ENCODE measurements around the gene ABCA3.
A peak's percentile ranks its signal among the peaks of the same experiment; 100 is the strongest.

Gene ABCA3

DNA sequence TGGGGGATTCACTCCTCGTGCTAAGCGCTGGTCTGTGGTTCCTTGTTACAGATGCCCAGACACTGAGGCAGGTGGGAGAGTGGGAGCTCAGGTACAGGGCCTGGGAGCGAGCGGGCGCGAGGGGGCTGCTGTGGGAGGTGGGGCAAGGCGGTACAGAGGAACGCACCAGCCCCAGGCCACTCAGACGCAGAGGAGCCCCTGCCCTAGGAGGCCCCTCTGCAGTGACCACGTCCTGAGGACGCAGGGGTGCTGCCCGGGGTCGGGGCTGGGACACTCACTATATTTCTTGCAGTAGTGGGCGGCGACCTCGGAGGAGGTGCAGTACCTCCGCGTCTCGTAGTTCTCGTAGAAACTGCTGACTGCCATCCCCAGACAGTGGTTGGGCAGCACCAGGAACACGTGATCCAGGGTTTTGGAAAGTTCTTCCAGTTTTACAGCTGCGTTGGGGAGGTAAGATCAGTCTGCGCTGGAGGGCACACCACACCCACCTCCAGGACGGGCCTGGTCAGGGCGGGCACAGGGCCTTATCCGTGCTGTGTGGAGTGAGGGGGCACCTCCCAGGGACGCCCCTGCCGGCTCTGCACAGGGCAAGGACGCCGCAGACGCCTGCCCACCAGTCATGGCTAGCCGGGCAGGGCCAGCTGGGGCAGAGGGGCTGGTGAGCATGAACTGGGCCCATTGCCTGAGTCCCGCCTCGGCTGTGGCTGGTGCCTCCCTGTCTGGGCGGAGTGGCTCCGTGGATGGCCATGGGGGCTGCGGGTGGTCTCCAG is 56.3 kb downstream of the ABCA3 start:
- DNase-seq (ENCODE audit: low read depth, low spot score): no peak
- H3K27ac ChIP-seq: no peak overlapping the region

GRCh38 chr16:2282866-2283555 is 57.5 kb downstream of the ABCA3 start:
- DNase-seq (ENCODE audit: low read depth, low spot score): no peak
- H3K27ac ChIP-seq: no peak overlapping the region

GRCh38 chr16:2282262-2282661 is 58.3 kb downstream of the ABCA3 start:
- no peak overlapping the region for H3K27ac ChIP-seq
- DNase-seq (ENCODE audit: low read depth, low spot score): no peak

- H3K27ac ChIP-seq: no peak overlapping the region
- no peak for DNase-seq (ENCODE audit: low read depth, low spot score)
These were observed 59.5 kb downstream of the ABCA3 start for GRCh38 chr16:2280981-2281542.

GRCh38 chr16:2280461-2280860 is 60.1 kb downstream of the ABCA3 start:
- no peak for DNase-seq (ENCODE audit: low read depth, low spot score)
- H3K27ac ChIP-seq: no peak overlapping the region

- H3K27ac ChIP-seq: no peak overlapping the region
- DNase-seq (ENCODE audit: low read depth, low spot score): no peak
These were observed 61.4 kb downstream of the ABCA3 start for GRCh38 chr16:2278956-2279800.

- no peak for DNase-seq (ENCODE audit: low read depth, low spot score)
- H3K27ac ChIP-seq: no peak overlapping the region
These were observed 62.3 kb downstream of the ABCA3 start for GRCh38 chr16:2278272-2278608.

DNA sequence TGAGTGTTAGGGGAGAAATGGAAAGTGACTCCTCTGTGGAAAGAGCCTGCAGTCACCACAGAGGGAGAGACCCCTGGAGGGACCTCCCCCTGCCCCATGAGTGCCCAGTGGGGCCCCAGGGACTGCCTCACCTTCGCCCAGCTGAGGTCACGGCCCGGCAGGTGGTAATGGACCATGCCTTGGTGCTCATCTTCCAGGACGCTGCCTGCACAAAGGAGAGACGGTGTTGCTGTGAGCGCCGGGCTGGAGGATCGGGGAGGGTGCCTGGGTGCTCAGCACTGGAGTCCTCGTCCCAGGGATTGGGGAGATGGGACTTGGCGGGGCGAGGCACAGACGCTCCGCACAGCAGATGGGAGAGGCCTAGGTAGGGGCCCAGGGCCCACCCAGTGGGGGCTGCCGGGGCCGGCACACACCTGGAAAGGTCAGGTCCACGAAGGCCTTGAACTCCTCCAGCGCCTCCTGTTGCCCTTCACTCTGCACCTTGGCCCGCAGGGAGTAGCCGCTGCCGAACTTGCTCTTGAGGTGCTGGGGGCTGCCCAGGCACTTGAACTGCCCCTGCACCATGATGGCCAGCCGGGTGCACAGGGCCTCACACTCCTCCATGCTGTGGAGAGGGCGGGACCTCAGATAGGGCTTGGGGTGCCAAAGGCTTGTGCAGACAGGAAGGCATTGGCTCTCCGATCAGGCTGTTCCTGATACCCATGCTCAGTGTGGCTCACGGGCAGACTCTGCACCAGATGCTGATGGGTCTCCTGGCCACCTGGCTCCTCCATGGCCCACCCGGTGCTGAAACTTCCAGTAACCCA is 62.9 kb downstream of the ABCA3 start:
- no peak for DNase-seq (ENCODE audit: low read depth, low spot score)

DNA sequence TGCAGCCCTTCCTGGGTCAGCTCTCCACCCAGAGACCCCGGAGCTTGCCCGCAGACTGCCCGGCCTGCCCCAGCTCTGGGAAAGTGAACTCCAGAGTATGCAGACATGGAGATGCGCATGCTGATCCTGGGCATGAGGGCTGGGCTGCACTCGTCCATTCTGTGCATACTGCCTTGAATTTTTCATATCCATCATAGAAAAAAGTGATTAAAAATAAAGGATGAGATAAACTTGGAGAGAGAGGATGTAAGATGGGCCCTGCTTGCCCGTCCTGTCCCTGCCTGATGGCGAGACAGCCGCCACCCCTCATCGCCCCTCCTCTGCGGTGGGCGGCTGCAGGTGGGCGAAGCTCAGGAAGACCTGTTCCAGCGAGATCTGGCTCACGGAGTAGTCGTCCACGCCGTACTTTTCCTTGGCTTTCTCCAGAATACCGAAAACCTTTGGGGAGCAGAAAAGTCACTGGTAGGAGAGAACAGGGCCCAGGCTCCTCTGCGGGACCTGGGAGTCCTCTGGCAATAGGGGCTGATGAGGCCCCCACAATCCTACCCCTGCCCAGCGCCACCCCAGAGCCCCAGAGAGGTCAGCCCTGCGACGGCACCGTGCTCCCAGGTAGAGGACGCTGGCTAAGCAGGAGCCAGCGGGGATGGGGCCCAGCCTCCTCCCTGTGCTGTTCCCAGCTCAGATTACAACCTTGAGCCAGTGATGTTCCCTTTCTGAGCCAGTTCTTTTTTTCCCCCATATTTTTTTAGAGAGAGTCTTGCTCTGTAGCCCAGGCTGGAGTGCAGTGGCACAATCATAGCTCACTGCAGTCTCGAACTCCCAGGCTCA is 63.9 kb downstream of the ABCA3 start:
- H3K27ac ChIP-seq: no peak overlapping the region
- no peak for DNase-seq (ENCODE audit: low read depth, low spot score)

More for the DNA sequence above, 62.9 kb downstream of the ABCA3 start:
- H3K27ac ChIP-seq: no peak overlapping the region

GRCh38 chr16:2275476-2276367 is 64.8 kb downstream of the ABCA3 start:
- DNase-seq (ENCODE audit: low read depth, low spot score): no peak
- no peak overlapping the region for H3K27ac ChIP-seq

- no peak overlapping the region for H3K27ac ChIP-seq
- no peak for DNase-seq (ENCODE audit: low read depth, low spot score)
These were observed 66.6 kb downstream of the ABCA3 start for GRCh38 chr16:2273931-2274330.

DNA sequence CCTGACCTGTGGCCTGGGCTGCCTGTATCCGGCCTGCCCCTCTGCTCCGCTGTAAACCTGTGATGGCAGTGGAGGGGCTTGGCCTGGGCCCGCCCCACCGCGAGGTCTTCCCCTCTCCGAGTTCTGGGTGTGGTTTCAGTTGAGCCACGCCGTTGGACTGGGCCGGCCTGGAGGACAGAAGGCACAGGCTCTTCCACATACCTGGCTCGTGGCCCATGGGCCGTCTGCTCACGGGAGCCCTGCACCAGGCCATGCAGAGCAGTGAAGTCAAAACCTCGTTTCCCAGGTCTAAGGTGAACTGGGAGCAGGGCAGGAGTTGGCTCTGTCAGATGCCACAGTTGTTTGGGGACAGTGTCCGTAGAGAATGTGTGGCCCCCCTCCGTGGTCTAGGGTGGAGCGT is 67.0 kb downstream of the ABCA3 start:
- no peak overlapping the region for H3K27ac ChIP-seq
- no peak for DNase-seq (ENCODE audit: low read depth, low spot score)

DNA sequence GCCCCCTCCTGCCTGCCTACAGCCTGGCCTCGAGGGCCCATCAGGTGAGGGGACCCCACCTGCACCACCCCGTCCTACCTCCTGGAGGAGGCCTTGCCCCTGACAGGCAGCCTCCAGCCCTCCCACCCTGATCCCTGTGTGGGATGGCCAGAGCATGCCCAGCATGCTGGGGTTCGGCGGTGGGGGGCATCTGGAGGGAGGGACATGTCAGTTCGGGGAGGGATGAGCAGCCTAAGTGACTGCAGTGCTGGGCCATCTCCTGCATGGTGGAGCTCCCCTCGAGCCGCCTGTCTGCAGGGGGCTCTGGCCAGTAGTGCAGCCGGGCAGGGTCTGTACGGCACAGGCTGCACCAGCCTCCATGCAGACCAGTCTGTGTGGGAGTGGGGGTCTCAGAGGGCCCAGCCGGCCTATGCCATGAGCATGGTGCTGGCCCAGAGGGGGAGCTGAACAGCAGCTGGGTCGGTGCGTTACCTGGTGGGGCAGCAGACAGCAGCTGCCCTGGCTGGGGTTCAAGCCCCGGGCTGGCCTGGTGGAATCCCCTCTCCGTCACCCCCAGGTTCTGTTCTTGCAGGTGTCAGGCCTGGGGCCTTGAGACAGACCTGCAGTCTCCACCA is 68.6 kb downstream of the ABCA3 start:
- no peak overlapping the region for H3K27ac ChIP-seq
- no peak for DNase-seq (ENCODE audit: low read depth, low spot score)

DNA sequence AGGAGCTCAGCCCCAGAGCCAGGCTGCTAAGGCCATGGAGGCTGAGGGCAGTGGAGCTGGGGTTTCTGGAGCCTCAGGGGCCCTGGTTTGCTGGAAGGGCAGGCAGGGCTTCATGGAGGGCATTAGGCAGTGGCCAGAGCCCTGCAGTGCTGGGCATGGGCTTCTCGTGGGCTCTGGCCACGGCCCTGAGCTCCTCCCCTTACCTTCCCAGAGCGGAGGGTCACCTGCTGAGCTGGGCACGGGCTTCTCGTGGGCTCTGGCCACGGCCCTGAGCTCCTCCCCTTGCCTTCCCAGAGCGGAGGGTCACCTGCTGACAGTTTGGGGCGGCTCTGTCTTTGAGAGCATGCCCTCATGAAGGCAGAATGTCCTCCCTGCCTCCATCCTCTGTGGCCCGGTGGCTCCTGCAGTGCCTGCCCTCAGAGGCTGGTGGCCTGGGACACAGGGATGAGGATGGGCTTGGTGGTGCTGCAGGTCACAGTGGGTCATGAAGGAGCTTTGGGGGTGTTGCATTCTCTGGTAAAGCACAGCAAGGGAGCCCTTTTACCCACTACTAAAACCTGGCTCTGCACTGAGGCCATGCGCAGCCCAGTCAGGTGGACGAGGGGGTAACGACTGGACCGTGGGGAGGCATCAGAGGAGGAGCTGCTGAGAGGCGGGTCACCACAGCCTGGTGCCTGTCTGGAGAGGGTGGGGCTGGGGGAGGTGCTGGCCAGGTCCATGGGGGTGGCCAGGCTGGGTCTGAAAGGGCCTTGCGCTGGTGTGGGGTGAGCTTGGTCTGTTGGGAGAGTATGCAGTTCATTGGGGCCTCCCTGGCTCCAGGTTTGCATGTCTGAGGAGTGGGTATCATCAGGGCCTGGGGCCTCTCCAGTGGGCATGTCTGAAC is 69.7 kb downstream of the ABCA3 start:
- no peak overlapping the region for H3K27ac ChIP-seq
- no peak for DNase-seq (ENCODE audit: low read depth, low spot score)

- H3K27ac ChIP-seq: no peak overlapping the region
- no peak for DNase-seq (ENCODE audit: low read depth, low spot score)
These were observed 70.5 kb downstream of the ABCA3 start for GRCh38 chr16:2270070-2270462.

- H3K27ac ChIP-seq: peak within 1 kb of the TSS; percentile 93
- DNase-seq (ENCODE audit: low read depth, low spot score): peak; percentile 83
These were observed 72.4 kb downstream of the ABCA3 start, which contains the start of gene RNPS1 for GRCh38 chr16:2267913-2268666. RNPS1 (minus strand) TSS chr16:2268126; CDS start chr16:2264643, 3,483 bp downstream.
